Dendritic cell treated with granulocyte-macrophage colony-stimulating factor and Interleukin-4, amounts not matched to agents 40 ng/mL and 50 ng/mL, for 4 days (primary cell): ENCODE data around the gene TTLL3.

ENCODE experiments used
- H3K27ac Mint-ChIP-seq: one replicate; pipeline ENCODE4 v1.8.0; 2022; ENCODE audit warnings: mild to moderate bottlenecking, mixed read lengths
- H3K27me3 Mint-ChIP-seq: one replicate; pipeline ENCODE4 v1.8.0; 2022; ENCODE audit warnings: mild to moderate bottlenecking, mixed read lengths
- H3K36me3 Mint-ChIP-seq: one replicate; pipeline ENCODE4 v1.8.0; 2022; ENCODE audit warnings: low read depth, mixed read lengths
- H3K4me1 Mint-ChIP-seq: one replicate; pipeline ENCODE4 v1.8.0; 2022; ENCODE audit warnings: low read depth, mixed read lengths
- H3K4me3 Mint-ChIP-seq: one replicate; pipeline ENCODE4 v1.8.0; 2022; ENCODE audit warnings: mild to moderate bottlenecking, moderate library complexity, mixed read lengths
- H3K9me3 Mint-ChIP-seq: one replicate; pipeline ENCODE4 v1.8.0; 2022; ENCODE audit warnings: mixed read lengths
- intact Hi-C: fragments of 100-400 bp; cut with micrococcal nuclease; formaldehyde crosslinking; loops from one replicate; pipeline ENCODE4 v1.15.0; 2022

TTLL3 gene

DNA sequence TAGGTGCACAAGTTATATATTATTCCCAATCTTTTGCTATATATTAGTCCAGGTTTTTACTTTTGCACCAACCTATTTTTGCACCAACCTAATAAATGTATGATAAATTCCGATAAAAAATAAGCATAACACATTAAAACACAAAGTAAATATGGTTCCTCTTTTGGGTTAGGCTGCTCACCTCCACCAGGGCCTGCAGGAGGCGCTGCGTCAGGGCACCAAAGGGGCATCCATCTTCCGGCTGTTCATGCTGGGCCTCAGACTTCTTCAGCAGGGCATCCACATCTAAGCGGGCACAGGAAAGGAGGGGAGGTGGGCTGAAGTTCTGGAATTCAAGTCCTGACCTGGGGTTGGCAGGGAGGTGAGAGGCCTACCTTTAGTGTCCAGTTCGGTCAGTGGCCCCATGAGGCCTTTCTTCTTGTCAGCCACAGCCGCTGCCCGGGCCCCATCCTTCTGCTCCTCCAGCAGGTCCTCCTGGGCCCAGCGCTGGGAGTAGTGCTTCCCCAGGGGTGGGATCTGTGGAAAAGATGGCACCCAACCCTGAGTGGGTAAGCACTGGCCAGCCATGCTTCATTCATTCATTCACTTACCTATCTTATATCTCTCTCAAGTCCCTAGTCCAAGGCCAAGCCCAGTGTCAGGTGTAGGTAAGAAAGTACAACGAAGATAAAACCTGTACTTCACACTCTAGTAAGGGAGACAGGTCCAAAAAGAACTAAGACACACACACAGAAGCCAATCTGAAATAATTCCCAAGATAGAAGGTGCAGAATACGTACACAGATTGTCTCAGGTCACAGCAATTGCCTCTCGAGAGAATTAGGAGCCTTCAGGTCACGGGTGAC is 23.0 kb upstream of the TTLL3 start:
- peak overlapping the region; percentile 12 for H3K27ac Mint-ChIP-seq
- H3K4me1 Mint-ChIP-seq = peaks cover 37% of the 10 kb centered on the region
- peaks cover 94% of the 10 kb centered on the region for H3K36me3 Mint-ChIP-seq
- intact Hi-C loops = no loop called here
- H3K4me3 Mint-ChIP-seq = no peak overlapping the region
- H3K27me3 Mint-ChIP-seq = no peaks in the 10 kb centered on the region
- no peaks in the 10 kb centered on the region for H3K9me3 Mint-ChIP-seq

DNA sequence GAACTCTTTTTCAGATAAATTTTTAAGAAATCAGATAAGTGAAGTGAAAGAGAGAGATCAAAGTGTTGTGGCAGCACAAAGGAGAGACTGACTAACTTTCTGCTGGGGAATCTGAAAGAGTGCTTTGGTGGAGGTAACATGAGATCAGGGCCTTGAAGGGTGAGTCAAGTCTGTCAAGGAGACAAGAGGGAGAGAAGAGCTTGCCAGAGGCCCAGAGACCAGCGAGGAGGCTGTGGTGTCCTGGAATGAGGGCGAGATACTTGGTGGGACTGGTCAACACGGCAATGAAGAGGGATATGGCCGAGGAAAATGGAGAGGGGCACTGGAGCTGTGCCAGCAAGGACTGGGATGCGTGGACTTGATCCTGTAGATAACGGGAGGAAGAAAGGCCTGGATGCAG is 22.3 kb upstream of the TTLL3 start:
- Mint-ChIP-seq H3K4me1 (peaks cover 31% of the 10 kb centered on the region), H3K27me3 (no peaks in the 10 kb centered on the region), H3K9me3 (no peaks in the 10 kb centered on the region), H3K27ac (peak overlapping the region; percentile 12), H3K4me3 (no peak overlapping the region), H3K36me3 (peaks cover 94% of the 10 kb centered on the region)
- intact Hi-C loops = no loop called here

DNA sequence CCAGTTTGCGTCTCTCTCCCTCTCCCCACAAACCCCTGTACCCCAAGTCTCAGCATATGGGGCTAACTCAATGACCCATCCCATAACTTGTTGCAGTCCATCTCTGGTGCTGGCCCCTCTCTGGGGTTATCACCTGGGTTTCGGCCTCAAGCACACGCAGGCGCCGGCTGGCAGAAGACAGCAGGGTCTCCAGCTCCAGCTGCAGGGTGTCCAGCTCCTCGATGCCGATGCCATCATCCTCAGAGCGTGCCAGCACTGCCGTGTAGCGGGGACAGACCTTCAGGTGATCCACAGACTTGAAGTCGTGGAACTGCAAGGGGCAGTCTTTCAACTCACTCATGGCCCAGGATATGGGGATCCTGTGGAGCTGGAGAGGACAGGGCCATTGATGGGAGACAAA is 18.9 kb upstream of the TTLL3 start:
- no peak overlapping the region for H3K4me3 Mint-ChIP-seq
- intact Hi-C loops = no loop called here
- peak overlapping the region; percentile 48 for H3K27ac Mint-ChIP-seq
- no peaks in the 10 kb centered on the region for H3K27me3 Mint-ChIP-seq
- no peaks in the 10 kb centered on the region for H3K9me3 Mint-ChIP-seq
- peaks cover 94% of the 10 kb centered on the region for H3K36me3 Mint-ChIP-seq
- peaks cover 53% of the 10 kb centered on the region for H3K4me1 Mint-ChIP-seq

DNA sequence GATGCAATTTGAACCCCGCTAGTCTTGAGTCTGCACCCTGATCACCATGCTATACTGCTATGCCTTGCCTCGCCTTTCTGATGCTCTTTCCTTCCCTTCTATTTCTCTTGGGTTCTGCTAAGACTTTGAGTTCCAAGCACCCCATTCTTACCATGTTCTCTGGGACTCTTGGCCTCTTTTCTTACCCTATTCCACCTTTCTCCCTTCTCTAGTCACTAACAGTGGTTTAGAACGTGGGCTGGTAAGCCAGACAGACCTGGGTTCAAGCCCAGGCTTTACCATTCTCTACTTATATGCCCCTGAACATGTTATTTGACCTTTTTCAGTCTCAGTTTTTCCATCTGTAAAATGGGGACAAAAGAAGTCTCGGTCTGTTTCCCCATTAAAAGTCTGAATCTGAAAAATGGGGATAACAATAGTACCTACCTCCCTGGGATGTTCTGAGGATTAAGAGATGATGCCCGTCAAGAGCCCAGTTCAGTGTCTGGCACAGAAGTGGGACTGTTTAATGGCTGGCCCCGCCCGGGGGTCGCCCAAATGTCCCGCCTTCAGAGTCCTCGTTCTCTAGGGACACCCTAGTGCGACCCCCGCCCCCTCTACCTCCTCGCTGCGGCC is 18.2 kb upstream of the TTLL3 start:
- Mint-ChIP-seq H3K27ac (peak overlapping the region; percentile 100), H3K27me3 (no peaks in the 10 kb centered on the region), H3K9me3 (no peaks in the 10 kb centered on the region), H3K4me3 (peak overlapping the region; percentile 95), H3K4me1 (peaks cover 57% of the 10 kb centered on the region), H3K36me3 (peaks cover 94% of the 10 kb centered on the region)
- intact Hi-C loops = loop anchor here (1.0 to 2.0 kb wide), 2 partner anchors 41 to 61 kb away; partner anchors contain the start of gene BRPF1

DNA sequence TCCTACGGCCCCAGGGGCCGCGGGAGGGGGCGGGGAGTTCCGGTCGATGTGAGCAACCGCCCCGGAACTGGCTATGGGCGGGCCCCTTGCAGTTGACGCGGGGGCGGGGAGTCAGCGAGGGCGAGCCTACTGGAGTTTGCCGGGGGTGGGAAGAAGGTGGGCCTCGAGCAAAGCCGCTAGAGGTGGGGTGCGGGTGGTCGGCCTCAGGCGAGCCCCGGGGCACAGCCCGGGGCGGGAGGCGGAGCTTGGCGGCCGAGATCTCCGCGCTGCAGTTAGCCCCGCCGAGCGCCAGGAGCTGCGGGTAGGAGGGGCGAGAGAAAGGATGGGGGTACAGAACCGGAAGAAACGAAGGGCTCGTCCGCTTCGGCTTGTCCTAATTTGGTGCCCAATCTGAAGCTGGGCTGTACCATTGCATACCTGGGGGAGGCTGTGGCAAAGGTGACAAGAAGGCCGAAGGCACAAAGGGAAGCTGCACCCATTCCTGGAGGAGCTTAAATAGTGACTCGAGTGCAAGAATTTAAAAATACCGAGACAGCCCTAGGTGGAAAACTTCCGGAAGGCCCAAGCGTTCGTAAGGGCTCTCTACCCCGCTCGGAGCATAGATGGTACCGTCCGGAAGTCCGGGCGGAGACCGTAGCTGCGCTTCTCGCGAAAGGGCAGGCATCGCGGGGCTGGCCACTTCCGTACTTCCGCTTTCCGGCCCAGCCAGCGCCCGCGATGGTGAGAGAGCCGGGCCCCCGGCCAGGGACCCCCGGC is 17.5 kb upstream of the TTLL3 start, which contains the start of the genes ARPC4 and TADA3:
Gene ARPC4, plus strand, starts transcription at position 678 of the 756 bp plus-strand sequence. Its CDS starts 40 bp downstream, at position 718.
Gene TADA3, minus strand, starts transcription at position 69 of the 756 bp plus-strand sequence. CDS start 1,007 bp downstream, outside the sequence.
- H3K36me3 Mint-ChIP-seq = peaks cover 94% of the 10 kb centered on the region
- peak within 1 kb of the TSS; percentile 100 for H3K27ac Mint-ChIP-seq
- H3K4me1 Mint-ChIP-seq = peaks cover 59% of the 10 kb centered on the region
- H3K4me3 Mint-ChIP-seq = peak within 1 kb of the TSS; percentile 95
- no peaks in the 10 kb centered on the region for H3K27me3 Mint-ChIP-seq
- no peaks in the 10 kb centered on the region for H3K9me3 Mint-ChIP-seq
- intact Hi-C loops = loop anchor here (1.0 to 2.0 kb wide), 2 partner anchors 42 to 61 kb away; partner anchors contain the start of gene BRPF1

DNA sequence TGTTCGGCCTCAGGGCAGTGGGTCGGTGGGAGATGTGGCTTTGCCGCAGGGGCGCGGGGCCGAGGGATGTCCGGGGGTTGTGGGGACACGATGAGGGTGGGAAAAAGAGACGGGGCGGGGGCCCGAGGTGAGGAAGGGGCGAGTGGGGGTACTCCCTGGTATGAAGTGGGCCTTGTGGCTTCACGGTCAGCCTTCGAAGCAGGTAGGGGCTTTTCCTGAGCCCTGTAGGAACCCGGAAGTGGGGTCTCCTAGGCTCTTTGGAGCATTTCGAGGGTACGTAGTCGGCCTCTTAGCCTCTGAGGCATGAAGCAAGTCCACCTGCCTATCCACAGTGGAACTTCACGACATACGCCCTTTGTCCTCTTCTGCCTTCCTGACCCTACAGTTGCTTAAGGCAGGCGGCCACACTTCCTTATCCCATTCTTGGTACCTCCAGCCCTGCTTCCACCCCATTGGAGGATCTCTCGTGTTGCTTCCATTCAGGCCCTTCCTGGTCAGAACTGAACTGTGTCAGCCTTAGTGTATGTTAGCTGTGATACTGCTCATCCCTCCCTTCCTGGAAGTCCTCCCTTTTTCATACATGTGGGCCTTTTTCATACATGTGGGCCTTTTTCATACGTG is 16.8 kb upstream of the TTLL3 start:
- Mint-ChIP-seq H3K4me3 (peak overlapping the region; percentile 95), H3K9me3 (no peaks in the 10 kb centered on the region), H3K27ac (peak overlapping the region; percentile 100), H3K36me3 (peaks cover 94% of the 10 kb centered on the region), H3K27me3 (no peaks in the 10 kb centered on the region), H3K4me1 (peaks cover 63% of the 10 kb centered on the region)
- intact Hi-C loops = loop anchor here (2.0 kb wide), 1 partner anchor 42 kb away; no protein-coding TSS in a partner anchor

DNA sequence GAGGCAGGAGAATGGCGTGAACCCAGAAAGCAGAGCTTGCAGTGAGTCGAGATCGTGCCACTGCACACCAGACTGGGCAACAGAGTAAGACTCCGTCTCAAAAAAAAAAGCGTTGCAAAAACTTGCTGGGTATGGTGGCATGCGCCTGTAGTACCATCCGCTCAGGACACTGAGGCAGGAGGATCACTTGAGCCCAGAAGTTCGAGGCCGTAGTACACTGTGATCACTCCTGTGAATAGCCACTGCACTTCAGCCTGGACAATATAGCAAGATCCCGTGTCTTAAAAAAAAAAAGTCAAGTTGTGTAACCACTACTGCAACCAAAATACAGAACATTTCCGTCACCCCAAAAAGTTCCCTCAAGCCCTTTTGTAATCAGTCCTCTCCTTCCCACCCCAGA is 15.7 kb upstream of the TTLL3 start:
- Mint-ChIP-seq H3K4me3 (peak overlapping the region; percentile 95), H3K27ac (peak overlapping the region; percentile 100), H3K27me3 (no peaks in the 10 kb centered on the region), H3K9me3 (no peaks in the 10 kb centered on the region), H3K36me3 (peaks cover 93% of the 10 kb centered on the region), H3K4me1 (peaks cover 64% of the 10 kb centered on the region)
- intact Hi-C loops = loop anchor here (2.0 kb wide), 1 partner anchor 14 kb away; no protein-coding TSS in a partner anchor

DNA sequence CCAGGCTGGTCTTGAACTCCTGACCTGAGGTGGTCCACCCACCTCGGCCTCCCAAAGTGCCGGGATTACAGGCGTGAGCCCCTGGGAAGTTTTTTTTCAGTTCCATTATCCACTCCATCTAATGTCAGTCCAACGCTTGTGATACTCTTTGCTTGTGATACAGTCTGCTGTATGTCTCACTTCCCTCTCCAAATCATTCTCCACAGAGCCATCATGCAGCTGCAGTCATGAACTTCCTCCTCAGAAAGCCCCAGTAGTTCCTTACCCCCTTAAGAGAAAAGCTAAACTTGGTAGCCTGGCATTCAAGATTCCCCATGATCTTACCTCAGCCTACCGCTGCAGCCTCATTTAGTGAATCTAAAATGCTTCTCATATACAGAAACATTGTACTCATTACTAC is 14.9 kb upstream of the TTLL3 start:
- H3K27me3 Mint-ChIP-seq = no peaks in the 10 kb centered on the region
- peak overlapping the region; percentile 100 for H3K27ac Mint-ChIP-seq
- H3K4me3 Mint-ChIP-seq = peak overlapping the region; percentile 95
- H3K36me3 Mint-ChIP-seq = peaks cover 93% of the 10 kb centered on the region
- no peaks in the 10 kb centered on the region for H3K9me3 Mint-ChIP-seq
- intact Hi-C loops = loop anchor here (2.0 kb wide), 1 partner anchor 14 kb away; no protein-coding TSS in a partner anchor
- peaks cover 58% of the 10 kb centered on the region for H3K4me1 Mint-ChIP-seq

DNA sequence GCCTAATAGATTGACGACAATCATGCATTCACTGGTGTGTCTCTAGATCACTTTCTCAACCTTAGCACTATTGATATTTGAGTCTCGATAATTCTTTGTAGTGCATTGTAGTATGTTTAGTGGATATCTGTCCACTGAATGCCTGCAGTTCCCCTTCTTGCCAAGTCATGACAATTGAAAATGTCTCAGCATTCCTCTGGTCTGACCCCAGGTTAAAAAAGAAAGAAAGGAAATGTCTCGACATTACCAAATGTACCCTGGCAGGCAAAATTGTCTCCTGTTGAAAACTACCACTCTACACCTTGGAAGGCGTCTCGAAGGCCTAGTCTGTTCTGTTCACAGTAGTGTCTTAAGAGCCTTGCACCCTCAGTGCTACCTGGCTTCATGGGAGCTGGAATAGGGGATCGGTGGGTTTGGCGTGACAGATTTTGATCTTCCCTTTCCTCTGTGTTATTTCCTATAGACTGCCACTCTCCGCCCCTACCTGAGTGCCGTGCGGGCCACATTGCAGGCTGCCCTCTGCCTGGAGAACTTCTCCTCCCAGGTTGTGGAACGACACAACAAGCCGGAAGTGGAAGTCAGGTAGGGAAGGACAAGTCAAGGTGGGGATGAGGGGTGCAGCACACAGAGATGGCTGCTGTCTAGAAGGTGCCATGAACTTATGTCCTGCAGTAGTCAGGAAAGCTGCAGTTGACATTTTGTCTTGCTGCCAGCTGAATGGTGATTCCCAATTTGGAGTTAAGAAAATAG is 12.7 kb upstream of the TTLL3 start:
- Mint-ChIP-seq H3K27me3 (no peaks in the 10 kb centered on the region), H3K4me1 (peaks cover 41% of the 10 kb centered on the region), H3K27ac (no peak overlapping the region), H3K9me3 (no peaks in the 10 kb centered on the region), H3K4me3 (no peak overlapping the region), H3K36me3 (peaks cover 99% of the 10 kb centered on the region)
- intact Hi-C loops = no loop called here

DNA sequence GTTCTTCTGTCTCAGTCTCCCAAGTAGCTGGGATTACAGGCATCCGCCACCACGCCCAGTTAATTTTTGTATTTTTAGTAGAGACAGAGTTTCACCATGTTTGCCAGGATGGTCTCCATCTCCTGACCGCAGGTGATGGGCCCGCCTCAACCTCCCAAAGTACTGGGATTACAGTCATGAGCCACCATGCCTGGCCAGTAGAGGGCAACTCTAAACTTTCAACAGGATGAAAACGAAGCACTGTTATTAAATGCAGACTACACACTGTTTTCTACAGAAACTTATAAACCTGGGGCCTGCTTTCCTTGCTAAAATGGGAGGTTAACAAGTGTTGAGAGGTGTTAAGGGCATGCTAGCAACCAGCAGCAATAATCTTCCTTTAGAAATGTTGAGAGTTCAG is 9.5 kb upstream of the TTLL3 start:
- Mint-ChIP-seq H3K27ac (no peak overlapping the region), H3K4me1 (peaks cover 42% of the 10 kb centered on the region), H3K27me3 (no peaks in the 10 kb centered on the region), H3K4me3 (no peak overlapping the region), H3K9me3 (no peaks in the 10 kb centered on the region), H3K36me3 (peaks cover 99% of the 10 kb centered on the region)
- intact Hi-C loops = no loop called here

DNA sequence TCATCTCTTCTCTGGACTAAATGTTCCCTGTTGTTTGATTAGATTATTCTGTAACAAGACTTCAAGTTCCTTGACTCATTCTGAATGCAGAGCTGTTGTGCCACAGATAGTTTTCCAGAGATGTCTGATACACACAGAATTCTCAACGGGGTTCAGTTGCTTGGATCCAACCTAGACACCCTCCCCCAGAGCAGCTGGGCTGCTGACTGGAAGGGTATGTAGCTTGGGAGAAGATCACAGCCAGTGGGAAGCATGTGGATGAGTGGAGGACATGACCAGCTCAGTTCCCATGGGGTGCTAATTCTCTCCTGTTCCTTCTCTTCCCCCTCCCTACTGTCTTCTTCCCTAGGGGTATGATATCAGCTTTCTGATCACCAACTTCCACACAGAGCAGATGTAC is 6.6 kb upstream of the TTLL3 start:
- Mint-ChIP-seq H3K4me1 (peaks cover 47% of the 10 kb centered on the region), H3K36me3 (peaks cover 97% of the 10 kb centered on the region), H3K9me3 (no peaks in the 10 kb centered on the region), H3K27me3 (no peaks in the 10 kb centered on the region), H3K27ac (peak overlapping the region; percentile 27), H3K4me3 (no peak overlapping the region)
- intact Hi-C loops = no loop called here

DNA sequence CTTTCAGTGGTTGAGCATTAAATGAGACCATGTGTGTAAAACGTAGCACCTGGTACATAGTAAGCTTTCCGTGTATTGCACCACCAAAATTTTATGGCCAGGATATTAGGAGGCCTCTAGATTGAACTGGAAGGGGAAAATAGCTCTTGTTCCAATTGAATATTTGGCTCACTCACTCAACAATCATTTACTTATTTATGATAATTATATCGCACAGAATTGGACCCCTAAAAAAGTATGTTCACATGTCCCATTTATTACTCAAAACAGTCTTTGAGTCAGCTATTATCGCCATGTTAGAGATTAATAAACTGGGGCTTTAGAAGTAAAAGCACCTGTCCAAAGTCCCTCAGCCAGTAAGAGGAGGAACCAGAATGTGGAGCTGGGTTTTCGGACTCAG is 5.1 kb upstream of the TTLL3 start:
- no peaks in the 10 kb centered on the region for H3K9me3 Mint-ChIP-seq
- intact Hi-C loops = no loop called here
- peaks cover 60% of the 10 kb centered on the region for H3K4me1 Mint-ChIP-seq
- no peak overlapping the region for H3K27ac Mint-ChIP-seq
- H3K36me3 Mint-ChIP-seq = peaks cover 96% of the 10 kb centered on the region
- no peaks in the 10 kb centered on the region for H3K27me3 Mint-ChIP-seq
- H3K4me3 Mint-ChIP-seq = no peak overlapping the region

DNA sequence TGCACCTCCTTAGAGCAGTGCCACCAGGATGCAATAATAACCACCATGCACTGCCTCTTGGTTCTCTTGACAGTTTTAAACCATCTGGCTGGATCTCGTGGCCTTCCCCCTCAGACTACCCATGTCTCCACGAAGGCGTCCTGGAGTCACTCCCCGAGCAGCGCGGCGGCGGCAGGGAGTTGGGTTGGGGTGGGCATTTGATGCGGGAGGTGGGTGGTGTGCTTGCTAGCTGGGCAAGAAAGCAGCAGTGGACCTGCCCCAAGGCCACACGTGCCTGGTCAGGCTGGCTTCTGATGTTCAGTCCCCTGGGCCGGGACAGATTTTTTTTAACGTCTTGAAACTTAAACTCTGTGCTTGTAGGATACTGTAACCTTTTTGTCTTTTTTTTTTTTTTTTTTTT is 3.9 kb upstream of the TTLL3 start:
- intact Hi-C loops = no loop called here
- peaks cover 92% of the 10 kb centered on the region for H3K36me3 Mint-ChIP-seq
- no peak overlapping the region for H3K4me3 Mint-ChIP-seq
- no peaks in the 10 kb centered on the region for H3K9me3 Mint-ChIP-seq
- H3K4me1 Mint-ChIP-seq = peaks cover 71% of the 10 kb centered on the region
- no peaks in the 10 kb centered on the region for H3K27me3 Mint-ChIP-seq
- H3K27ac Mint-ChIP-seq = no peak overlapping the region
